H1 (cell line): Measurements from ENCODE around the gene TMEM187. TPM values are rescaled to one million over a fixed set of nuclear protein-coding genes. Genes with fewer than 3 reads are reported as not detected.

Source experiments
- CBX8 ChIP-seq: fragments of 300-800, 300-1000 bp; sonication (generic); IDR thresholded peaks from 2 replicates; pipeline ENCODE4 v1.7.1; 2016; ENCODE audit warnings: low read depth, low read length, borderline replicate concordance
- CTBP2 ChIP-seq: IDR thresholded peaks from 2 replicates; pipeline ENCODE4 v1.7.0; 2011; ENCODE audit warnings: borderline replicate concordance, mild to moderate bottlenecking, moderate library complexity, mixed read lengths, low read length; ENCODE audit not compliant: insufficient read depth, insufficient read length
- HDAC6 ChIP-seq: IDR thresholded peaks from one replicate; pipeline ENCODE4 v1.7.1; 2012; ENCODE audit warnings: low read depth, mild to moderate bottlenecking, inconsistent platforms, low read length, moderate library complexity
- RAD21 ChIP-seq, 2 experiments: IDR thresholded peaks in 1 of 2; conservative IDR thresholded peaks in 1 of 2; 2 replicates each; pipeline ENCODE4 v1.6.1; 2011; ENCODE audit warnings: low read depth in 2 of 2, low read length in 2 of 2, improper control_type of control experiment in 1 of 2, inconsistent platforms in 1 of 2, mild to moderate bottlenecking in 1 of 2, moderate library complexity in 1 of 2
- RNF2 ChIP-seq: fragments of 200-900, 300-1000 bp; sonication (generic); IDR thresholded peaks from 2 replicates; pipeline ENCODE4 v1.7.1; 2016; ENCODE audit warnings: borderline replicate concordance, low read depth, mild to moderate bottlenecking, antibody characterized with exemption, low read length; ENCODE audit not compliant: poor library complexity, severe bottlenecking; ENCODE audit errors: missing control alignments
- SIX5 ChIP-seq: IDR thresholded peaks from 2 replicates; pipeline ENCODE4 v1.6.1; 2011; ENCODE audit warnings: mild to moderate bottlenecking, low read depth, low read length
- SRF ChIP-seq: IDR thresholded peaks from 2 replicates; pipeline ENCODE4 v1.6.1; 2011; ENCODE audit warnings: mild to moderate bottlenecking, low read depth, low read length, moderate library complexity
- polyA plus RNA-seq, 7 experiments: library from polyadenylated mRNA; depleted of rRNA in 3 of 7; stranded (reverse) in 5 of 7; unstranded in 2 of 7; fragments of >200 nt in 5 of 7; fragments of 200-250 nt in 2 of 7; gene quantifications; 1 replicate in 5 of 7; 2 replicates in 1 of 7; 4 replicates in 1 of 7; pipeline versions ENCODE4 v1.2.1 to v1.2.3, GENCODE V29; 2011 to 2013; ENCODE audit warnings: missing spikeins in 2 of 7, mixed read lengths in 2 of 7
- total RNA-seq: library from RNA; stranded (reverse); fragmentation: NEBNext Ultra II Directional; extraction: Animal tissue kit (Norgen Biotek cat#: 25700); gene quantifications from 2 replicates; pipeline ENCODE4 v1.2.1, GENCODE V29; 2021

The TMEM187 gene
- total and polyA plus RNA-seq, 2 of the 8 experiments (the other 6 are each of a cell fraction or from before 2014, with no cell fraction given), result 5.0 to 14.5 TPM

DNA sequence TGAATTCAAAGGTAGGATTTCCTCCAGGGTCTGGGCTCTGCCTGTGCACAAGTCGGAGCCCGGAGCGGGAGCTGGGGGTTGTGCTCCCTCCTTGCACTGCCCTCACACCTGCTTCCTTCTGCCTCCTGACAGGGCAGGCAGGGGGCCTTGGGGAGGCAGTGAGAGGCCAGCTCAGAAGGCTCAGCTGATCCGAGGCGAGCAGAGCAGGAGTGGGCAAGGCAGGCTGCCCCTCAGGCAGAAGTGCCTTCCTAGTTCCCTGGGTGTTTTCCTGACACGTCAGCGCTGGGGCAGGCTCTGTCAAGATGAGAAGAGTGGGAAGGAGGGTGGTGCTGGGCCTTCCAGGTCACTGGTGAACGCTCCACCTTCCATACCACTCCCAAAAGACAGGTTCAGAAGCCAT is 52.7 kb downstream of the TMEM187 start (continued):
- no peak for TF ChIP-seq HDAC6
- TF ChIP-seq SRF, result no peak
- no peak for TF ChIP-seq CTBP2
- TF ChIP-seq SIX5, result no peak
- no peak for TF ChIP-seq CBX8
- TF ChIP-seq RNF2, result no peak
- no peak for TF ChIP-seq RAD21 (IDR thresholded peaks at IDR 0.05 in 1 of 2, conservative IDR thresholded peaks at IDR 0.05 in 1 of 2; ENCODE audit: low read depth in 2 of 2, low read length in 2 of 2)
